Neuronal stem cell (in vitro differentiated cells): ENCODE data around the gene MSMP.

ENCODE experiments used
- DNase-seq: peaks from one replicate; pipeline ENCODE4 v3.0.0-alpha.2; 2013; ENCODE audit warnings: low spot score
- H2AFZ ChIP-seq: one replicate; pipeline ENCODE4 v1.6.1; 2013; ENCODE audit warnings: mild to moderate bottlenecking, low read length, inconsistent platforms
- H2AK5ac ChIP-seq: 2 replicates; pipeline ENCODE4 v1.6.1; 2013; ENCODE audit warnings: low read depth, mild to moderate bottlenecking, inconsistent platforms, low read length, moderate library complexity, mixed read lengths
- H2BK120ac ChIP-seq: 2 replicates; pipeline ENCODE4 v1.6.1; 2013; ENCODE audit warnings: low read depth, mild to moderate bottlenecking, inconsistent platforms, low read length, moderate library complexity, mixed read lengths
- H2BK12ac ChIP-seq: one replicate; pipeline ENCODE4 v1.6.1; 2013; ENCODE audit warnings: low read length, inconsistent platforms
- H2BK15ac ChIP-seq: 2 replicates; pipeline ENCODE4 v1.6.1; 2013; ENCODE audit warnings: mild to moderate bottlenecking, low read length, inconsistent platforms, mixed read lengths
- H2BK5ac ChIP-seq: one replicate; pipeline ENCODE4 v1.6.1; 2013; ENCODE audit warnings: inconsistent platforms, mild to moderate bottlenecking, low read length, moderate library complexity
- H3K14ac ChIP-seq: one replicate; pipeline ENCODE4 v1.6.1; 2013; ENCODE audit warnings: low read length, inconsistent platforms
- H3K18ac ChIP-seq: 2 replicates; pipeline ENCODE4 v1.6.1; 2013; ENCODE audit warnings: low read length, inconsistent platforms
- H3K23ac ChIP-seq: 2 replicates; pipeline ENCODE4 v1.6.1; 2013; ENCODE audit warnings: low read depth, mild to moderate bottlenecking, mixed read lengths, low read length, inconsistent platforms; ENCODE audit not compliant: poor library complexity
- H3K27ac ChIP-seq: replicated peaks from 3 replicates; pipeline ENCODE4 v1.5.1; 2013; ENCODE audit warnings: low read length, inconsistent platforms
- H3K27me3 ChIP-seq, 3 experiments: 2 replicates each; pipeline ENCODE4 v1.6.1; 2013; ENCODE audit warnings: low read length in 3 of 3, mild to moderate bottlenecking in 2 of 3, inconsistent platforms in 1 of 3, low read depth in 1 of 3, mixed read lengths in 1 of 3, moderate library complexity in 1 of 3; ENCODE audit not compliant: control insufficient read depth in 3 of 3, insufficient read depth in 3 of 3
- H3K36me3 ChIP-seq, 2 donors: replicated peaks in 1 of 2; 2 replicates each; pipeline ENCODE4 v1.6.1; 2013; ENCODE audit warnings: low read length in 2 of 2; ENCODE audit not compliant: control insufficient read depth in 2 of 2, insufficient read depth in 2 of 2
- H3K4ac ChIP-seq: 2 replicates; pipeline ENCODE4 v1.6.1; 2013; ENCODE audit warnings: inconsistent platforms, mild to moderate bottlenecking, low read length, moderate library complexity
- H3K4me1 ChIP-seq, 2 donors: 1 replicate in 1 of 2; 2 replicates in 1 of 2; pipeline ENCODE4 v1.6.1; 2013; ENCODE audit warnings: low read length in 2 of 2, low read depth in 1 of 2; ENCODE audit not compliant: control insufficient read depth in 2 of 2, insufficient read depth in 1 of 2
- H3K4me2 ChIP-seq: one replicate; pipeline ENCODE4 v1.6.1; 2013; ENCODE audit warnings: mild to moderate bottlenecking, low read length, inconsistent platforms; ENCODE audit not compliant: insufficient read depth, poor library complexity, severe bottlenecking
- H3K4me3 ChIP-seq, 2 donors: 2 replicates each; pipeline ENCODE4 v1.5.1; 2013; ENCODE audit warnings: low read length in 2 of 2, mild to moderate bottlenecking in 2 of 2, inconsistent platforms in 1 of 2, moderate library complexity in 1 of 2
- H3K79me1 ChIP-seq: one replicate; pipeline ENCODE4 v1.6.1; 2013; ENCODE audit warnings: low read depth, mild to moderate bottlenecking, inconsistent platforms, low read length, moderate library complexity
- H3K9ac ChIP-seq: one replicate; pipeline ENCODE4 v1.6.1; 2013; ENCODE audit warnings: mild to moderate bottlenecking, low read depth, low read length, inconsistent platforms; ENCODE audit not compliant: poor library complexity
- H3K9me3 ChIP-seq, 2 donors: replicated peaks in 1 of 2; 2 replicates each; pipeline versions ENCODE3 to v1.6.1; 2013; ENCODE audit warnings: low read length in 2 of 2, mild to moderate bottlenecking in 2 of 2, inconsistent platforms in 1 of 2, low read depth in 1 of 2, mixed read lengths in 1 of 2, moderate library complexity in 1 of 2; ENCODE audit not compliant: control insufficient read depth in 2 of 2, insufficient read depth in 1 of 2
- H4K8ac ChIP-seq: one replicate; pipeline ENCODE4 v1.6.1; 2013; ENCODE audit warnings: low read depth, mild to moderate bottlenecking, inconsistent platforms, low read length, moderate library complexity
- H4K91ac ChIP-seq: one replicate; pipeline ENCODE4 v1.6.1; 2013; ENCODE audit warnings: low read length, low read depth, mild to moderate bottlenecking, inconsistent platforms; ENCODE audit not compliant: poor library complexity
- WGBS, 2 donors: extraction: QIAGEN DNeasy Blood & Tissue Kit; methylation state at CpG; one replicate each; pipeline ENCODE4 v1.1.7; 2013; ENCODE audit warnings: missing lambda C conversion rate in 2 of 2, mixed read lengths in 1 of 2; ENCODE audit not compliant: insufficient read length in 2 of 2, insufficient replicate concordance in 1 of 2; ENCODE audit errors: extremely low coverage in 2 of 2; 5-methylcytosine and 5-hydroxymethylcytosine counted together

MSMP gene

GRCh38 chr9:35792024-35792813, 38.1 kb upstream of the MSMP start:
- H3K36me3 ChIP-seq, result peaks cover 0 to 4% of the 10 kb centered on the region in 2 donors
- peaks cover 2% of the 10 kb centered on the region for H3K79me1 ChIP-seq
- H3K9me3 ChIP-seq, result no peaks in the 10 kb centered on the region
- H4K91ac ChIP-seq, result peak overlapping the region; percentile 89
- peak overlapping the region; percentile 53 for H3K9ac ChIP-seq
- peak overlapping the region; percentile 80 for H3K23ac ChIP-seq
- no peak overlapping the region for H2BK15ac ChIP-seq
- no peak for DNase-seq
- H4K8ac ChIP-seq, result no peak overlapping the region
- no peak overlapping the region for H3K27ac ChIP-seq
- H3K4me3 ChIP-seq, result no peak overlapping the region
- H2AK5ac ChIP-seq, result peak overlapping the region; percentile 91
- no peak overlapping the region for H2BK120ac ChIP-seq
- peak overlapping the region; percentile 78 for H3K4ac ChIP-seq
- peak overlapping the region; percentile 48 for H3K14ac ChIP-seq
- H2AFZ ChIP-seq, result no peak overlapping the region
- H3K4me2 ChIP-seq, result peak overlapping the region; percentile 75
- peak overlapping the region; percentile 70 for H2BK5ac ChIP-seq
- H3K27me3 ChIP-seq, result peaks cover 0 to 19% (median 0%) of the 10 kb centered on the region in 3 experiments
- H3K18ac ChIP-seq, result peak overlapping the region; percentile 60
- H2BK12ac ChIP-seq, result peak overlapping the region; percentile 77
- no CpG with 5 or more reads among the region's 34 CpGs for WGBS, 2 donors
- H3K4me1 ChIP-seq, result peaks cover 6 to 7% of the 10 kb centered on the region in 2 donors

GRCh38 chr9:35791297-35791921, 37.3 kb upstream of the MSMP start, which contains the start of gene NPR2:
Gene NPR2 (plus strand): TSS chr9:35791591. CDS start chr9:35792409, 818 bp downstream.
- H3K14ac ChIP-seq, result peak within 1 kb of the TSS; percentile 63
- peaks cover 2% of the 10 kb centered on the region for H3K79me1 ChIP-seq
- H3K18ac ChIP-seq, result peak within 1 kb of the TSS; percentile 97
- H3K4me3 ChIP-seq, result peak within 1 kb of the TSS in 1 of 2 donors; percentile 76
- peak within 1 kb of the TSS; percentile 78 for H3K4ac ChIP-seq
- no peak within 1 kb of the TSS for H2BK120ac ChIP-seq
- peak within 1 kb of the TSS; percentile 89 for H4K91ac ChIP-seq
- peak within 1 kb of the TSS; percentile 94 for H3K9ac ChIP-seq
- H2AK5ac ChIP-seq, result peak within 1 kb of the TSS; percentile 91
- H3K9me3 ChIP-seq, result no peaks in the 10 kb centered on the region
- H2BK5ac ChIP-seq, result peak within 1 kb of the TSS; percentile 70
- no peak within 1 kb of the TSS for H3K27ac ChIP-seq
- WGBS, 2 donors, result no CpG with 5 or more reads among the region's 64 CpGs
- peaks cover 0 to 4% of the 10 kb centered on the region in 2 donors for H3K36me3 ChIP-seq
- H2AFZ ChIP-seq, result peak within 1 kb of the TSS; percentile 89
- peaks cover 6 to 7% of the 10 kb centered on the region in 2 donors for H3K4me1 ChIP-seq
- peak within 1 kb of the TSS; percentile 93 for H2BK15ac ChIP-seq
- H3K27me3 ChIP-seq, result peaks cover 0 to 19% (median 0%) of the 10 kb centered on the region in 3 experiments
- H3K23ac ChIP-seq, result peak within 1 kb of the TSS; percentile 80
- H2BK12ac ChIP-seq, result peak within 1 kb of the TSS; percentile 77
- no peak within 1 kb of the TSS for H4K8ac ChIP-seq
- peak within 1 kb of the TSS; percentile 75 for H3K4me2 ChIP-seq
- no peak for DNase-seq

- Histone ChIP-seq H3K4me2 (no peak overlapping the region), H3K23ac (no peak overlapping the region), H4K91ac (no peak overlapping the region), H2BK15ac (peak overlapping the region; percentile 93), H3K36me3 (peaks cover 0 to 4% of the 10 kb centered on the region in 2 donors), H2BK12ac (no peak overlapping the region), H3K4ac (no peak overlapping the region), H3K9ac (peak overlapping the region; percentile 51), H3K4me1 (peaks cover 6 to 7% of the 10 kb centered on the region in 2 donors), H2AFZ (peak overlapping the region; percentile 89), H4K8ac (no peak overlapping the region), H3K4me3 (no peak overlapping the region), H3K79me1 (peaks cover 2% of the 10 kb centered on the region), H3K27ac (no peak overlapping the region), H3K27me3 (peaks cover 0 to 14% (median 0%) of the 10 kb centered on the region in 3 experiments), H2BK5ac (no peak overlapping the region), H2AK5ac (peak overlapping the region; percentile 64), H2BK120ac (no peak overlapping the region), H3K18ac (peak overlapping the region; percentile 90), H3K14ac (no peak overlapping the region), H3K9me3 (no peaks in the 10 kb centered on the region)
- whole genome bisulfite sequencing, 2 donors, result no CpG with 5 or more reads among the region's 37 CpGs
- peak; percentile 71 for DNase-seq
Observed at GRCh38 chr9:35790385-35791296, 36.6 kb upstream of the MSMP start.
